ENCODE measurements around the gene CACNA1D.

GRCh38 chr3:53763353-53763752 lies 268.9 kb downstream of the CACNA1D start:
- TF ChIP-seq CTCF (IDR thresholded peaks at IDR 0.05) = no peak
- no peak for TF ChIP-seq ZFX (IDR thresholded peaks at IDR 0.05; ENCODE audit: borderline replicate concordance)
